IMR-90 (cell line): ENCODE data around the gene KCNF1.

Experiments
- CEBPB ChIP-seq: IDR thresholded peaks from 2 replicates; pipeline ENCODE4 v1.6.1; 2012; ENCODE audit warnings: low read depth, low read length, improper control_type of control experiment
- ELK1 ChIP-seq: fragments of 150-350 bp; IDR thresholded peaks from 2 replicates; pipeline ENCODE4 v1.6.1; 2016; ENCODE audit warnings: low read depth, mild to moderate bottlenecking, low read length, moderate library complexity, borderline replicate concordance
- FOS ChIP-seq: fragments of 150-350 bp; IDR thresholded peaks from 2 replicates; pipeline ENCODE4 v1.6.1; 2016; ENCODE audit warnings: low read depth, low read length
- POLR2A ChIP-seq: IDR thresholded peaks from 2 replicates; pipeline ENCODE4 v1.6.1; 2012; ENCODE audit warnings: mild to moderate bottlenecking, low read depth, low read length
- RAD21 ChIP-seq: IDR thresholded peaks from 2 replicates; pipeline ENCODE4 v1.6.1; 2012; ENCODE audit warnings: low read length, improper control_type of control experiment
- SMC3 ChIP-seq: fragments of 150-350 bp; IDR thresholded peaks from 2 replicates; pipeline ENCODE4 v1.6.1; 2016; ENCODE audit warnings: low read depth, mild to moderate bottlenecking, antibody characterized with exemption, low read length, moderate library complexity
- TF ChIP-seq, protein P1 (sequence below): conservative IDR thresholded peaks from 2 replicates; pipeline ENCODE4 v1.5.1; 2012; ENCODE audit warnings: mild to moderate bottlenecking, low read depth, low read length, improper control_type of control experiment

DNA sequence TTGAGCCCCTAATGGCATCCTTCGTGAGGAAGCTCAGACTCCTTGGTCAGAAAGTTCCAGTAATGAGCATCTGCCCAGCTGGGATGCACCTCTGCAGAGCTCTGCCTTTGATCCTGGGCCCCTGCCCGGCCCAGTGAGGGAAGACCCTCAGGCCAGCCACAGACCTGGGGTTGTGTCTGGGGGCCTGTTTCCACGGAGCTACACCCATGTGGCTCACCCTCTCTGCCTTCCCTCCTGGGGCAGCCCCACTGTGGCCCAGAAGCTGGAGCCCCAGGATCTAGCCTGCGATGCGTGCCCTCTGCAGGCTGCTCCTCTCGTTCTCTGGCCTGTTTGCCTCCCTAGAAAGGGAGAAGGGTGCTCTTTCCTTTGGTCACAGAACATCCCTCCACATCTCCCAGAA lies 9.8 kb downstream of the KCNF1 start:
- TF ChIP-seq POLR2A (no peak), SMC3 (no peak), FOS (no peak), ELK1 (no peak), CEBPB (no peak), RAD21 (no peak)
- TF ChIP-seq, protein P1, sequence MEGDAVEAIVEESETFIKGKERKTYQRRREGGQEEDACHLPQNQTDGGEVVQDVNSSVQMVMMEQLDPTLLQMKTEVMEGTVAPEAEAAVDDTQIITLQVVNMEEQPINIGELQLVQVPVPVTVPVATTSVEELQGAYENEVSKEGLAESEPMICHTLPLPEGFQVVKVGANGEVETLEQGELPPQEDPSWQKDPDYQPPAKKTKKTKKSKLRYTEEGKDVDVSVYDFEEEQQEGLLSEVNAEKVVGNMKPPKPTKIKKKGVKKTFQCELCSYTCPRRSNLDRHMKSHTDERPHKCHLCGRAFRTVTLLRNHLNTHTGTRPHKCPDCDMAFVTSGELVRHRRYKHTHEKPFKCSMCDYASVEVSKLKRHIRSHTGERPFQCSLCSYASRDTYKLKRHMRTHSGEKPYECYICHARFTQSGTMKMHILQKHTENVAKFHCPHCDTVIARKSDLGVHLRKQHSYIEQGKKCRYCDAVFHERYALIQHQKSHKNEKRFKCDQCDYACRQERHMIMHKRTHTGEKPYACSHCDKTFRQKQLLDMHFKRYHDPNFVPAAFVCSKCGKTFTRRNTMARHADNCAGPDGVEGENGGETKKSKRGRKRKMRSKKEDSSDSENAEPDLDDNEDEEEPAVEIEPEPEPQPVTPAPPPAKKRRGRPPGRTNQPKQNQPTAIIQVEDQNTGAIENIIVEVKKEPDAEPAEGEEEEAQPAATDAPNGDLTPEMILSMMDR, result no peak
